HepG2 (cell line): Measurements from ENCODE around the gene RABEP2. TPM values are rescaled to one million over a fixed set of nuclear protein-coding genes. Genes with fewer than 3 reads are reported as not detected.

ENCODE experiments used
- ATAC-seq: fragments of 200-7000 bp; cut with Tn5 transposase; 3 replicates; pipeline ENCODE4 v1.9.1; 2020; ENCODE audit warnings: mild to moderate bottlenecking, moderate library complexity
- BruUV-seq: library from RNA; stranded (reverse); fragments of 400-500 nt; replicated peaks from 2 replicates; lab custom pipeline; 2021; lab: Mats Ljungman, UMichigan
- CTCF ChIA-PET: fragments of 300-600 bp; formaldehyde crosslinking; extraction: SDS; loops from one replicate; lab custom pipeline; 2021; ENCODE audit warnings: low total read pairs, inconsistent platforms, low intra/inter-chr PET ratio; lab: Yijun Ruan, JAX
- POLR2A ChIA-PET: fragments of 350-600 bp; sonication (Branson Sonifier 250); formaldehyde crosslinking; loops from one replicate; lab custom pipeline; 2020; ENCODE audit warnings: antibody characterized with exemption, inconsistent platforms; lab: Yijun Ruan, JAX
- DNase-seq: peaks from one replicate; pipeline ENCODE4 v3.0.0-alpha.2; 2015; ENCODE audit warnings: low spot score
- FAIRE-seq: peaks from 3 replicates; lab custom pipeline; 2011; peaks lifted over from hg19 to GRCh38; lab: Jason Lieb, UNC
- H2AFZ ChIP-seq: one replicate; pipeline ENCODE4 v1.6.1; 2011; ENCODE audit warnings: low read length, inconsistent platforms
- H3K27ac ChIP-seq: fragments of 300-600 bp; 3 replicates; pipeline ENCODE4 v1.8.0; 2011; ENCODE audit warnings: mixed run types, mild to moderate bottlenecking, mixed read lengths, low read length, inconsistent platforms; ENCODE audit not compliant: insufficient read depth; ENCODE audit errors: extremely low read length
- H3K27me3 ChIP-seq, 2 experiments: fragments of 200-600 bp in 1 of 2; 2 replicates in 1 of 2; 3 replicates in 1 of 2; pipeline versions ENCODE4 v1.6.0 to v1.8.0; 2011; ENCODE audit warnings: low read length in 2 of 2, mild to moderate bottlenecking in 2 of 2, moderate library complexity in 2 of 2, inconsistent platforms in 1 of 2; ENCODE audit not compliant: insufficient read depth in 2 of 2, control insufficient read depth in 1 of 2
- H3K36me3 ChIP-seq, 2 experiments: fragments of 200-600 bp in 1 of 2; replicated peaks in 1 of 2; 2 replicates in 1 of 2; 3 replicates in 1 of 2; pipeline versions ENCODE4 v1.5.1 to v1.8.0; 2011; ENCODE audit warnings: low read length in 2 of 2, inconsistent platforms in 1 of 2; ENCODE audit not compliant: insufficient read depth in 2 of 2, control insufficient read depth in 1 of 2
- H3K4me1 ChIP-seq: 2 replicates; pipeline ENCODE4 v1.5.1; 2012; ENCODE audit warnings: low read length, inconsistent platforms; ENCODE audit not compliant: insufficient read depth
- H3K4me2 ChIP-seq: 2 replicates; pipeline ENCODE4 v1.6.0; 2011; ENCODE audit warnings: low read depth, low read length, inconsistent platforms
- H3K4me3 ChIP-seq, 3 experiments: fragments of 200-600 bp in 1 of 3; sonication (generic), shearing (Covaris generic) in 1 of 3; replicated peaks in 1 of 3; 2 replicates each; pipeline ENCODE4 v1.5.1; 2011 to 2016; ENCODE audit warnings: low read length in 3 of 3, inconsistent platforms in 2 of 3, low read depth in 2 of 3, mild to moderate bottlenecking in 2 of 3, control low read depth in 1 of 3, mixed read lengths in 1 of 3; ENCODE audit not compliant: insufficient read depth in 1 of 3
- H3K79me2 ChIP-seq: one replicate; pipeline ENCODE4 v1.6.1; 2011; ENCODE audit warnings: low read length, inconsistent platforms; ENCODE audit not compliant: insufficient read depth
- H3K9ac ChIP-seq: 2 replicates; pipeline ENCODE4 v1.6.0; 2011; ENCODE audit warnings: mild to moderate bottlenecking, low read depth, low read length, inconsistent platforms; ENCODE audit not compliant: insufficient read depth
- H3K9me3 ChIP-seq: 2 replicates; pipeline ENCODE4 v1.5.1; 2012; ENCODE audit warnings: mild to moderate bottlenecking, low read length
- H4K20me1 ChIP-seq: 2 replicates; pipeline ENCODE4 v1.6.0; 2011; ENCODE audit warnings: inconsistent platforms, mild to moderate bottlenecking, low read length, moderate library complexity; ENCODE audit not compliant: insufficient read depth
- KDM3A ChIP-seq: IDR thresholded peaks from 2 replicates; pipeline ENCODE4 v1.6.1; 2018; ENCODE audit warnings: low read depth, missing compliant biosample characterization
- NFE2L2 ChIP-seq: fragments of 150-350 bp; IDR thresholded peaks from 2 replicates; pipeline ENCODE4 v1.6.1; 2014; ENCODE audit warnings: low read length
- PHF20 ChIP-seq: sonication (generic); formaldehyde crosslinking; IDR thresholded peaks from 2 replicates; pipeline ENCODE4 v1.5.0; 2020; ENCODE audit warnings: mild to moderate bottlenecking, missing genetic modification reagents
- RELA ChIP-seq: sonication (generic); formaldehyde crosslinking; IDR thresholded peaks from 2 replicates; pipeline ENCODE4 v1.4.0; 2020; ENCODE audit warnings: missing genetic modification reagents
- REXO4 ChIP-seq: sonication (generic); formaldehyde crosslinking; IDR thresholded peaks from 2 replicates; pipeline ENCODE4 v1.8.0; 2022; ENCODE audit warnings: missing genetic modification reagents, mild to moderate bottlenecking, borderline replicate concordance
- SP140L ChIP-seq: sonication (generic); formaldehyde crosslinking; IDR thresholded peaks from 2 replicates; pipeline ENCODE4 v1.4.0; 2020; ENCODE audit warnings: missing genetic modification reagents, borderline replicate concordance
- TARDBP ChIP-seq: sonication (generic); formaldehyde crosslinking; IDR thresholded peaks from 2 replicates; pipeline ENCODE4 v1.8.0; 2022; ENCODE audit warnings: mild to moderate bottlenecking, missing genetic modification reagents
- ZNF264 ChIP-seq: sonication (generic); formaldehyde crosslinking; IDR thresholded peaks from 2 replicates; pipeline ENCODE4 v1.4.0; 2020; ENCODE audit warnings: missing genetic modification reagents
- ZNF33B ChIP-seq: sonication (generic); formaldehyde crosslinking; IDR thresholded peaks from 2 replicates; pipeline ENCODE4 v1.5.1; 2020; ENCODE audit warnings: mild to moderate bottlenecking, missing genetic modification reagents
- ZNF362 ChIP-seq: sonication (generic); formaldehyde crosslinking; IDR thresholded peaks from 2 replicates; pipeline ENCODE4 v1.4.0; 2020; ENCODE audit warnings: missing genetic modification reagents, mild to moderate bottlenecking, borderline replicate concordance
- WGBS: methylation state at CpG from one replicate; pipeline ENCODE4 v1.1.6; 2017; ENCODE audit warnings: low lambda C conversion rate; 5-methylcytosine and 5-hydroxymethylcytosine counted together
- in situ Hi-C: cut with HindIII; loops from 2 replicates; pipeline ENCODE4 v1.10.0; 2017; ENCODE audit warnings: low pct_unique_long_range_greater_than_20kb; ENCODE audit not compliant: extremely low pct_ligation_motif_present
- intact Hi-C: fragments of 100-400 bp; cut with micrococcal nuclease; formaldehyde crosslinking; loops from one replicate; pipeline ENCODE4 v1.10.0; 2022; ENCODE audit not compliant: unreplicated experiment
- polyA plus RNA-seq, 8 experiments: library from polyadenylated mRNA; depleted of rRNA in 3 of 8; stranded (reverse) in 7 of 8; unstranded in 1 of 8; fragments of >200 nt; fragmentation: Illumina TruSeq in 4 of 8; extraction: Trizol in 4 of 8; gene quantifications; 2 replicates each; pipeline versions ENCODE4 v1.2.1 to v1.2.3, GENCODE V29; 2011 to 2016; ENCODE audit warnings: low read depth in 4 of 8, missing spikeins in 1 of 8, mixed read lengths in 1 of 8; ENCODE audit not compliant: insufficient read depth in 1 of 8
- total RNA-seq, 5 experiments: library from RNA; depleted of rRNA; stranded (reverse); fragments of >200 nt; fragmentation: Illumina TruSeq; extraction: Trizol; gene quantifications; 2 replicates each; pipeline ENCODE4 v1.2.3, GENCODE V29; 2016; ENCODE audit warnings: low read depth in 1 of 5
- TF ChIP-seq, protein P1 (sequence below): IDR thresholded peaks from 2 replicates; pipeline ENCODE4 v1.6.1; 2018; ENCODE audit warnings: missing genetic modification reagents
- TF ChIP-seq, protein P2 (sequence below): sonication (generic); formaldehyde crosslinking; IDR thresholded peaks from 2 replicates; pipeline ENCODE4 v1.4.0; 2020; ENCODE audit warnings: missing genetic modification reagents
- TF ChIP-seq, protein P3 (sequence below): sonication (generic); formaldehyde crosslinking; IDR thresholded peaks from 2 replicates; pipeline ENCODE4 v1.5.0; 2020; ENCODE audit warnings: mild to moderate bottlenecking, low read depth, missing genetic modification reagents, borderline replicate concordance
- TF ChIP-seq, protein P4 (sequence below): sonication (generic); formaldehyde crosslinking; conservative IDR thresholded peaks from 2 replicates; pipeline ENCODE4 v1.8.0; 2022; ENCODE audit warnings: mild to moderate bottlenecking, moderate library complexity, missing genetic modification reagents

RABEP2 gene
- total and polyA plus RNA-seq, 2 of the 13 experiments (the other 11 are each of a cell fraction or from before 2014, with no cell fraction given), result 10.8 to 18.4 TPM

GRCh38 chr16:28904363-28904762 is 20.7 kb downstream of the RABEP2 start:
- in situ Hi-C loops (no loop called here), intact Hi-C loops (no loop called here)
- FAIRE-seq (no peak), DNase-seq (no peak), ATAC-seq (no peak; the same call in 2 of the 3 replicates)
- H3K79me2 ChIP-seq, result no peaks in the 10 kb centered on the region
- no peak overlapping the region for H2AFZ ChIP-seq
- H3K4me3 ChIP-seq, result no peak overlapping the region
- no peak overlapping the region for H3K4me2 ChIP-seq
- no peak overlapping the region for H3K27ac ChIP-seq
- peaks cover 5 to 13% of the 10 kb centered on the region in 2 experiments for H3K36me3 ChIP-seq
- H3K9me3 ChIP-seq, result no peaks in the 10 kb centered on the region
- no peak overlapping the region for H3K9ac ChIP-seq
- no peaks in the 10 kb centered on the region for H4K20me1 ChIP-seq
- H3K4me1 ChIP-seq, result no peaks in the 10 kb centered on the region
- H3K27me3 ChIP-seq, result no peaks in the 10 kb centered on the region
- CTCF ChIA-PET, result no interaction called here
- POLR2A ChIA-PET, result no interaction called here
- 95% methylated on average over 10 of the region's 14 CpGs for WGBS
- BruUV-seq, result no TSS peak
- TF ChIP-seq TARDBP (no peak), RELA (CRISPR knock-in tag) (no peak), ZNF264 (CRISPR knock-in tag) (no peak), REXO4 (CRISPR knock-in tag) (no peak), NFE2L2 (no peak), PHF20 (CRISPR knock-in tag) (no peak), ZNF33B (CRISPR knock-in tag) (no peak), SP140L (no peak), KDM3A (CRISPR knock-in tag) (no peak), ZNF362 (CRISPR knock-in tag) (no peak)
- TF ChIP-seq, protein P1, sequence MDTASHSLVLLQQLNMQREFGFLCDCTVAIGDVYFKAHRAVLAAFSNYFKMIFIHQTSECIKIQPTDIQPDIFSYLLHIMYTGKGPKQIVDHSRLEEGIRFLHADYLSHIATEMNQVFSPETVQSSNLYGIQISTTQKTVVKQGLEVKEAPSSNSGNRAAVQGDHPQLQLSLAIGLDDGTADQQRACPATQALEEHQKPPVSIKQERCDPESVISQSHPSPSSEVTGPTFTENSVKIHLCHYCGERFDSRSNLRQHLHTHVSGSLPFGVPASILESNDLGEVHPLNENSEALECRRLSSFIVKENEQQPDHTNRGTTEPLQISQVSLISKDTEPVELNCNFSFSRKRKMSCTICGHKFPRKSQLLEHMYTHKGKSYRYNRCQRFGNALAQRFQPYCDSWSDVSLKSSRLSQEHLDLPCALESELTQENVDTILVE (CRISPR knock-in tag), result no peak
- TF ChIP-seq, protein P2, sequence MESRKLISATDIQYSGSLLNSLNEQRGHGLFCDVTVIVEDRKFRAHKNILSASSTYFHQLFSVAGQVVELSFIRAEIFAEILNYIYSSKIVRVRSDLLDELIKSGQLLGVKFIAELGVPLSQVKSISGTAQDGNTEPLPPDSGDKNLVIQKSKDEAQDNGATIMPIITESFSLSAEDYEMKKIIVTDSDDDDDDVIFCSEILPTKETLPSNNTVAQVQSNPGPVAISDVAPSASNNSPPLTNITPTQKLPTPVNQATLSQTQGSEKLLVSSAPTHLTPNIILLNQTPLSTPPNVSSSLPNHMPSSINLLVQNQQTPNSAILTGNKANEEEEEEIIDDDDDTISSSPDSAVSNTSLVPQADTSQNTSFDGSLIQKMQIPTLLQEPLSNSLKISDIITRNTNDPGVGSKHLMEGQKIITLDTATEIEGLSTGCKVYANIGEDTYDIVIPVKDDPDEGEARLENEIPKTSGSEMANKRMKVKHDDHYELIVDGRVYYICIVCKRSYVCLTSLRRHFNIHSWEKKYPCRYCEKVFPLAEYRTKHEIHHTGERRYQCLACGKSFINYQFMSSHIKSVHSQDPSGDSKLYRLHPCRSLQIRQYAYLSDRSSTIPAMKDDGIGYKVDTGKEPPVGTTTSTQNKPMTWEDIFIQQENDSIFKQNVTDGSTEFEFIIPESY (CRISPR knock-in tag), result no peak
- TF ChIP-seq, protein P3, sequence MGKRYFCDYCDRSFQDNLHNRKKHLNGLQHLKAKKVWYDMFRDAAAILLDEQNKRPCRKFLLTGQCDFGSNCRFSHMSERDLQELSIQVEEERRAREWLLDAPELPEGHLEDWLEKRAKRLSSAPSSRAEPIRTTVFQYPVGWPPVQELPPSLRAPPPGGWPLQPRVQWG (CRISPR knock-in tag), result no peak
- TF ChIP-seq, protein P4, sequence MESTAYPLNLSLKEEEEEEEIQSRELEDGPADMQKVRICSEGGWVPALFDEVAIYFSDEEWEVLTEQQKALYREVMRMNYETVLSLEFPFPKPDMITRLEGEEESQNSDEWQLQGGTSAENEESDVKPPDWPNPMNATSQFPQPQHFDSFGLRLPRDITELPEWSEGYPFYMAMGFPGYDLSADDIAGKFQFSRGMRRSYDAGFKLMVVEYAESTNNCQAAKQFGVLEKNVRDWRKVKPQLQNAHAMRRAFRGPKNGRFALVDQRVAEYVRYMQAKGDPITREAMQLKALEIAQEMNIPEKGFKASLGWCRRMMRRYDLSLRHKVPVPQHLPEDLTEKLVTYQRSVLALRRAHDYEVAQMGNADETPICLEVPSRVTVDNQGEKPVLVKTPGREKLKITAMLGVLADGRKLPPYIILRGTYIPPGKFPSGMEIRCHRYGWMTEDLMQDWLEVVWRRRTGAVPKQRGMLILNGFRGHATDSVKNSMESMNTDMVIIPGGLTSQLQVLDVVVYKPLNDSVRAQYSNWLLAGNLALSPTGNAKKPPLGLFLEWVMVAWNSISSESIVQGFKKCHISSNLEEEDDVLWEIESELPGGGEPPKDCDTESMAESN (CRISPR knock-in tag), result no peak
